Left renal pelvis (tissue), 4 donors: ENCODE results near the gene GOLM1. TPM values are rescaled to one million over a fixed set of nuclear protein-coding genes. Genes with fewer than 3 reads are reported as not detected.
"Not testable (repeated sequence)": the region's sequence is repeated elsewhere in the genome, so short reads cannot be mapped to it uniquely, and the experiment has no call there.

Experiments
- DNase-seq, 4 donors: peaks; one replicate each; pipeline ENCODE4 v3.0.0-alpha.2; 2013; ENCODE audit warnings: low read depth in 4 of 4, low spot score in 3 of 4
- polyA plus RNA-seq, 4 donors: library from polyadenylated mRNA; unstranded; fragments of 120-200 nt; gene quantifications; one replicate each; pipeline ENCODE4 v1.2.1, GENCODE V29; 2013; ENCODE audit not compliant: insufficient read length in 4 of 4

GOLM1 gene
- polyA plus RNA-seq, 4 donors = 136 to 176 (median 162) TPM

DNA sequence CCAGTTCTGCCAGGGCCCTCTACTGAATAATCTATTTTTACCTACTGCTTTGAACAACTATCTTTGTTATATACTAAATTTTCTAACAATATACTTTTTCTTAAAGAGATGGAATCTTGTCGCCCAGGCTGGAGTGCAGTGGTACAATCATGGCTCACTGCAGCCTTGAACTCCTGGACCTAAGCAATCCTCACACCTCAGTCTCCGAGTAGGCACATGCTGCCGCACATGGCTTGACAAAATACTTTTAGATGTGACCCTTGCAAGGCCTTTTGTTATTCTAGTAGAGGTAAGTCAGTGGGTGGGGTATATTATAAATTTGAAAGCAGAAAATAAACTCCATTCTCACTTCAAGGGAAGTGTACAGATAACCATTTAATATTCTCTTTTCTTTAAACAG lies 7.9 kb downstream of the GOLM1 start:
- no peak for DNase-seq

DNA sequence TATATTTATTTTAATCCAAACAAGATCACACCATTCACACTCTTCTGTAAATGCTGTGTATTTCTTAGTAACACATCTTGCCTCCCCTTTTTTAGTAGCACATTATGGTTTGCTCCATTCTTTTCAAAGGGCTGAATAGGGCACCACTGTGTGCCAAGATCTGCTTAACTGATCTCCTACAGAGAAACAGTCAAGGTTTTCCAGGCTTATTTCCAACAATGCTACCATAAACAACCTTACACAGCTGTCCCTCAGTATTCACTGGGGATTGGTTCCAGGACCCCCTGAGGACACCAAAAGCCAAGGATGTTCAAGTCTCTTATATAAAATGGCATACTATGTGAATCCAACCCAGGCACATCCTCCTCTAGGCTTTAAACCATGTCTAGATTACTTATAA lies 16.5 kb downstream of the GOLM1 start:
- DNase-seq = no peak

- DNase-seq = peak in 2 of 4 donors; percentile 27 to 63
Measured at GRCh38 chr9:86079865-86080469, 19.4 kb downstream of the GOLM1 start.

DNA sequence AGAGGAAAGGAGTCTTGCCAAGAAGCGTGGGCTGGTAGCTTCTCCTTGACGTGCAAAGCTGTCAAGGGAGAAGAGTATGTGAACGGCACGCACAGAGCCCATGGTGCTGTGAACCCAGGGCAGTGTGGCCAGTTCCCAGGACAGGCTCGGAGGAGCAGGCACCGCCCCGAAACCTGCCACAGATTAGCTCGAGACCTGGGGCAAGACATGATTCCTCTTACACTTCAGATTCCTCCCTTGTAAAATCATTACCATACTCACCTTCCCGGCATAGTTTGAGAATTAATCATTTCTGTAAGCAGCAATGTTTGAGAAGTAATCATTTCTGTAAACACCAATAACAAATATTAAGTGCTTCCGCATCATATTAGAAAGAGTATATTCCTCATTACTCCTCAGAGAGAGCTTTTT lies 19.9 kb downstream of the GOLM1 start:
- DNase-seq = no peak

DNA sequence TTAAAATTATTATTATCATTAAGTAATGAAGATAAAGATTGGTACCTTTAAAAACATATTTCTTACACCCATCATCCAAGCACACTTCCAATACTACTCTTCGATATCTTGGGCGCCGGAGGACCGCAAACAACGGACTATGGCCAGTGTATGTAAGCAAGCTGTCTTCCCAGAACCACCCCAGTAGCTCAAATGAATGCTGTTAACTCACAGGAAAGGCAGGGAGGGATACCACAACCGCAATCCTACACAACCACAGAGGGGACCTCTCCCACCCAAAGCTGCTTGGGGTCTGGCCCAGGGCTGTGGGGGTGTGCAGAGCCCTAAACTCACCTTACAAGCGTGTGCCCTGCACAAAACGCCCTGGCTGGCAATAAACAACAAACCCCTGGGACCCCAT lies 20.6 kb downstream of the GOLM1 start:
- DNase-seq = no peak

GRCh38 chr9:86077276-86077675 lies 22.1 kb downstream of the GOLM1 start:
- no peak for DNase-seq

DNA sequence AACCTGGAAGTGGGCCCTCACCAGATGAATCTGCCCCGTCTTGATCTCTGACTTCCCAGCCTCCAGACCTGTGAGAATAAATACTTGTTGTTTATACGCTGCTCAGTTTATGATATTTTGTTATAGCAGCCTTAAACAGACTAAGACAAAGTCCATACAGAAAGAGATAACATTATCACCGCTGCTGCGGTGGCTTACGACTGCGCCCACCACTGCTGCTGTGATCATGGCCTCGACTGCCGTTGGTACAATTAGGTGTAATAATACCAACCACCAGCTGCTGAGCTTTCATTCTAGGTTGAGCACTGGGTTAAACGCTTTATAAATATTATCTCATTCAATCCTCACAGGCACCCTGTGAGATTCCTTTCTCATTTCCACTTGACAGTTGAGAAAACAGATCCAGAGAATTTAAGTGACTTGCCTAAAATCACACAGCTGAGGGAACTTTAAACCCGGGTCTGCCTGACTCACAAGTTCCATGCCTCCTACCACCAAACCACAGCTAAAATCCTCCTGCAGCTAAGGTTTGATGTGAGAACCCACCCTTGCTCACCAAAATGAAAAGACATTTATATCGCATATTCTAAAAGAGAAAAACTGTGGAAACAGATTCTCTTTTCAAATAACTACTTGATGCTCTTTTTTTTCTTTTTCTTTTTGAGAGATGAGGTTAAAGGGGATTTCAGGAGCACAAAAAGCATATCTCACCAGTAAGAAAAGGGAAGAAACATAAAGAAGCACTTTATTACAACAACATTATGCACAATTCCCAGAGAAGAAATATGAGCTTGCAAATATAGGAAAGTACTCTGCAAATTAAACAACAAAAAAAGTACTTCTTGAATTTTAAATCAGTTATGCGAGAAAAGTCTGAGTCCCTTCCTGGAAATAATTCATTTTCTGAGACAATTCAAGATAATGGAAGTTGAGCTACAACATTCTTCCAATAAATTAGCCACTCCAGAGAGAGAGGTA lies 23.9 kb downstream of the GOLM1 start:
- no peak for DNase-seq

- no peak for DNase-seq
Measured at GRCh38 chr9:86073839-86074238, 25.5 kb downstream of the GOLM1 start.

- no peak for DNase-seq
Measured at GRCh38 chr9:86072394-86072877, 26.9 kb downstream of the GOLM1 start.

GRCh38 chr9:86069206-86069869 lies 30.0 kb downstream of the GOLM1 start:
- DNase-seq = no peak

DNA sequence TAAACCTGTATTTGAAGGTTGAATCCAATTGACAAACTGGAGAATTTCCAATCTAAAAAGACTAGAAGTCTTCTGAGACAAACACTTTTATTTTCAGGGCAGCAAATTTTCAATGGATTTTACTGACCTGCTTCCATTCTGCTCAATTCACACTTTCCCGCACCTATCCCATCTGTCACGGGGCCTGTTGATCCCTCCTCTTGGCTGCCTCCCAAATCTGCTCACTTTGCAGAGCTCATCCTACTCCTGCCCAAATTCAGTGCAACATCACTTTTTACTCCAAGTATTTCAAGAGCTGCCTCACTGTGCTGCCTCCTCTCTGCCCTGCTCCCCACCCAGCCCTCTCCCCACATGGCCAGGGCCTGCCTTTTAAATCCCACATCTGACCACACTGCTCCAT lies 35.1 kb downstream of the GOLM1 start:
- DNase-seq = no peak

DNA sequence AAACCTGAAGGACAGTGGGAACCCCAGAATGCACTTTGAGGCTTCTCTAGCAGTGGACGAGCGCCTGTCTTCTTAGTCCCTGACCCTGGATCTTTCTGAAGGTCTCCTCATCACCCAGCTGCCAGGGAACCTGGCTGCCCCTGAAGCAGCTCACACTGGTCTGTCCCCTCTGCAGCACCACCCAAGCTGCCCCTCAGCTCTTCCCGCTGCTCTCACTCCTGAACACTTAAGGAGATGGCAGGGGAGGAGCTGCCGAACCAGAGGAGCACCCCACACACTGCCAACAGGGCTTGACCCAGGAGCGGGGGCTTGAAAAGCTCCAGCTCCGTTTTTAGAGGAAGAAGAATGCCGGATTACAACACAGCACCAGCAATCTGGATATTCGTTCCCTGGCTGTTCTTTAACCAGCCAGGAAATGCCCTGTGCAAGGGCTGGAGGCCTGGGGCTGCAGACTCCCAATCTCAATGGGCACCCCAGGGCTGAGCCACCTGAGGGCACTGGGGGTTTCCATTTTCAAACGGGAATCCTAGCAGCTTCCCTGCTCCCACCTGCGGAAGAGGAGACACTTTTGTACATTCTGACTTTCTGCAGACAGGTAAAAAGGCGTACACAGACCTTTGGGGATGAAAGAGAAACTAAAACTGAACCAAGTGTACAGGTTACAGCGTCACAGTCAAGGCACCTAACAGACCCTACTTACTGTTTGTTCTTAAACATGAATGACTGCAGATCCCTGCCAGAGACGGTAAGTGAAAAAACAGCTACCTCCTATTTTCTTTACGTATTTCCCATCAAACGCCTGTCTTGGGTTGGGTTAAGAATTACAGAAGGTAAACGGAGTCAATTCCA lies 36.3 kb downstream of the GOLM1 start:
- DNase-seq = no peak

- no peak for DNase-seq
Measured at GRCh38 chr9:86061972-86062739, 37.2 kb downstream of the GOLM1 start.

- no peak for DNase-seq
Measured at GRCh38 chr9:86057491-86057890, 41.9 kb downstream of the GOLM1 start.

GRCh38 chr9:86054695-86055094 lies 44.7 kb downstream of the GOLM1 start:
- DNase-seq = no peak

GRCh38 chr9:86052556-86053468 lies 46.5 kb downstream of the GOLM1 start:
- no peak for DNase-seq

DNA sequence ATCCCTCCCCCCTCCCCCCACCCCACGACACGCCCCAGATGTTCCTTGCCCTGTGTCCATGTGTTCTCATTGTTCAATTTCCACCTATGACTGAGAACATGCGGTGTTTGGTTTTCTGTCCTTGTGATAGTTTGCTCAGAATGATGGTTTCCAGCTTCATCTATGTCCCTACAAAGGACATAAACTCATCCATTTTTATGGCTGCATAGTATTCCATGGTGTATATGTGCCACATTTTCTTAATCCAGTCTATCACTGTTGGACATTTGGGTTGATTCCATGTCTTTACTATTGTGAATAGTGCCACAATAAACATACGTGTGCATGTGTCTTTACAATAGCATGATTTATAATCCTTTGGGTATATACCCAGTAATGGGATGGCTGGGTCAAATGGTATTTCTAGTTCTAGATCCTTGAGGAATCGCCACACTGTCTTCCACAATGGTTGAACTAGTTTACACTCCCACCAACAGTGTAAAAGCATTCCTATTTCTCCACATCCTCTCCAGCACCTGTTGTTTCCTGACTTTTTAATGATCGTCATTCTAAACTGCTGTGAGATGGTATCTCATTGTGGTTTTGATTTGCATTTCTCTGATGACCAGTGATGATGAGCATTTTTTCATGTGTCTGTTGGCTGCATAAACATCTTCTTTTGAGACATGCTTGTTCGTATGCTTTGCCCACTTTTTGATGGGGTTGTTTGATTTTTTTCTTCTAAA lies 51.2 kb downstream of the GOLM1 start:
- DNase-seq = not testable (repeated sequence)

DNA sequence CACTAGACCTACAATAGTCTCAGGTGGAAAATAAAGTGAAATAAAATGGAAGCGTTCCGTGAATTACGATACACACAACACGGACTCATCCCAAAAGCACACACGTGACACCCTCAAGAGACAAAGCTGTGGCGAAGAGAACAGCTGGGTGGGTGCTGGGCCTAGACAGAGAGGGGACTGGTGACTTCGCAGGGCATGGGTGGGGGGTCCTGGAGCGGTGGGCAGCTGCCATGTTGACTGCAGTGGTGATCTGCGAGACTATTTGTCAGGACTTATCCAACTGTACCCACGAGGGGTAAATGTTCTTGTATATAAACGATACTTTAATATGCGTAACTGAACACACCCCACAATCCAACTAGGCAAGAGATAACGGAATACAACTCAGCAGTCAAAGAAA lies 52.0 kb downstream of the GOLM1 start:
- no peak for DNase-seq
